ENCODE data around the gene PLAU.
"Not testable (repeated sequence)": the region's sequence is repeated elsewhere in the genome, so short reads cannot be mapped to it uniquely, and the experiment has no call there.

PLAU gene

GRCh38 chr10:73875139-73875475 is 35.8 kb upstream of the PLAU start:
- in situ Hi-C loops (cut with HindIII; ENCODE audit: low pct_ligation_motif_present, low pct_unique_long_range_greater_than_20kb, low sequenced_read_pairs), result loop anchor here (25.0 kb wide), 1 partner anchor 212 kb away; no protein-coding TSS in a partner anchor
- no peak for DNase-seq

GRCh38 chr10:73876157-73876556 is 34.8 kb upstream of the PLAU start:
- DNase-seq, result no peak
- in situ Hi-C loops (cut with HindIII; ENCODE audit: low pct_ligation_motif_present, low pct_unique_long_range_greater_than_20kb, low sequenced_read_pairs), result loop anchor here (25.0 kb wide), 1 partner anchor 211 kb away; no protein-coding TSS in a partner anchor

- in situ Hi-C loops (cut with HindIII; ENCODE audit: low pct_ligation_motif_present, low pct_unique_long_range_greater_than_20kb, low sequenced_read_pairs), result loop anchor here (25.0 kb wide), 1 partner anchor 211 kb away; no protein-coding TSS in a partner anchor
- no peak for DNase-seq
Observed at GRCh38 chr10:73876566-73876965, 34.4 kb upstream of the PLAU start.

GRCh38 chr10:73876971-73877370 is 34.0 kb upstream of the PLAU start:
- no peak for DNase-seq
- in situ Hi-C loops (cut with HindIII; ENCODE audit: low pct_ligation_motif_present, low pct_unique_long_range_greater_than_20kb, low sequenced_read_pairs), result loop anchor here (25.0 kb wide), 1 partner anchor 210 kb away; no protein-coding TSS in a partner anchor

- in situ Hi-C loops (cut with HindIII; ENCODE audit: low pct_ligation_motif_present, low pct_unique_long_range_greater_than_20kb, low sequenced_read_pairs), result loop anchor here (25.0 kb wide), 1 partner anchor 210 kb away; no protein-coding TSS in a partner anchor
Observed at GRCh38 chr10:73877533-73878160, 33.3 kb upstream of the PLAU start.

GRCh38 chr10:73878365-73878764 is 32.6 kb upstream of the PLAU start:
- in situ Hi-C loops (cut with HindIII; ENCODE audit: low pct_ligation_motif_present, low pct_unique_long_range_greater_than_20kb, low sequenced_read_pairs), result loop anchor here (25.0 kb wide), 1 partner anchor 209 kb away; no protein-coding TSS in a partner anchor
- no peak for DNase-seq

More at GRCh38 chr10:73877533-73878160, 33.3 kb upstream of the PLAU start:
- no peak for DNase-seq

- in situ Hi-C loops (cut with HindIII; ENCODE audit: low pct_ligation_motif_present, low pct_unique_long_range_greater_than_20kb, low sequenced_read_pairs), result loop anchor here (25.0 kb wide), 1 partner anchor 208 kb away; no protein-coding TSS in a partner anchor
- peak; percentile 86 for DNase-seq
Observed at GRCh38 chr10:73879296-73880173, 31.4 kb upstream of the PLAU start.

GRCh38 chr10:73881221-73881919 is 29.6 kb upstream of the PLAU start:
- DNase-seq, result no peak
- in situ Hi-C loops (cut with HindIII; ENCODE audit: low pct_ligation_motif_present, low pct_unique_long_range_greater_than_20kb, low sequenced_read_pairs), result loop anchor here (25.0 kb wide), 1 partner anchor 206 kb away; no protein-coding TSS in a partner anchor

- no peak for DNase-seq
- in situ Hi-C loops (cut with HindIII; ENCODE audit: low pct_ligation_motif_present, low pct_unique_long_range_greater_than_20kb, low sequenced_read_pairs), result loop anchor here (25.0 kb wide), 1 partner anchor 203 kb away; no protein-coding TSS in a partner anchor
Observed at GRCh38 chr10:73884017-73884416, 26.9 kb upstream of the PLAU start.

GRCh38 chr10:73886085-73886529 is 24.8 kb upstream of the PLAU start:
- in situ Hi-C loops (cut with HindIII; ENCODE audit: low pct_ligation_motif_present, low pct_unique_long_range_greater_than_20kb, low sequenced_read_pairs), result loop anchor here (25.0 kb wide), 1 partner anchor 201 kb away; no protein-coding TSS in a partner anchor
- peak; percentile 84 for DNase-seq

- no peak for DNase-seq
- in situ Hi-C loops (cut with HindIII; ENCODE audit: low pct_ligation_motif_present, low pct_unique_long_range_greater_than_20kb, low sequenced_read_pairs), result loop anchor here (25.0 kb wide), 1 partner anchor 201 kb away; no protein-coding TSS in a partner anchor
Observed at GRCh38 chr10:73886661-73887293, 24.2 kb upstream of the PLAU start.

GRCh38 chr10:73887294-73888039 is 23.5 kb upstream of the PLAU start:
- in situ Hi-C loops (cut with HindIII; ENCODE audit: low pct_ligation_motif_present, low pct_unique_long_range_greater_than_20kb, low sequenced_read_pairs), result loop anchor here (25.0 kb wide), 1 partner anchor 200 kb away; no protein-coding TSS in a partner anchor
- peak; percentile 97 for DNase-seq

- DNase-seq, result no peak
- in situ Hi-C loops (cut with HindIII; ENCODE audit: low pct_ligation_motif_present, low pct_unique_long_range_greater_than_20kb, low sequenced_read_pairs), result loop anchor here (25.0 kb wide), 1 partner anchor 199 kb away; no protein-coding TSS in a partner anchor
Observed at GRCh38 chr10:73888514-73888913, 22.4 kb upstream of the PLAU start.

- DNase-seq, result no peak
- in situ Hi-C loops (cut with HindIII; ENCODE audit: low pct_ligation_motif_present, low pct_unique_long_range_greater_than_20kb, low sequenced_read_pairs), result loop anchor here (25.0 kb wide), 1 partner anchor 198 kb away; no protein-coding TSS in a partner anchor
Observed at GRCh38 chr10:73889014-73889413, 21.9 kb upstream of the PLAU start.

GRCh38 chr10:73889416-73889815 is 21.5 kb upstream of the PLAU start:
- DNase-seq, result not testable (repeated sequence)
- in situ Hi-C loops (cut with HindIII; ENCODE audit: low pct_ligation_motif_present, low pct_unique_long_range_greater_than_20kb, low sequenced_read_pairs), result loop anchor here (25.0 kb wide), 1 partner anchor 198 kb away; no protein-coding TSS in a partner anchor

GRCh38 chr10:73890261-73890660 is 20.7 kb upstream of the PLAU start:
- in situ Hi-C loops (cut with HindIII; ENCODE audit: low pct_ligation_motif_present, low pct_unique_long_range_greater_than_20kb, low sequenced_read_pairs), result loop anchor here (25.0 kb wide), 1 partner anchor 197 kb away; no protein-coding TSS in a partner anchor
- no peak for DNase-seq

GRCh38 chr10:73890830-73891229 is 20.1 kb upstream of the PLAU start:
- in situ Hi-C loops (cut with HindIII; ENCODE audit: low pct_ligation_motif_present, low pct_unique_long_range_greater_than_20kb, low sequenced_read_pairs), result loop anchor here (25.0 kb wide), 1 partner anchor 196 kb away; no protein-coding TSS in a partner anchor
- DNase-seq, result not testable (repeated sequence)

Data from ACHN (cell line).